DND-41 (cell line): Measurements from ENCODE around the gene NUTM1.

ENCODE experiments used
- CTCF ChIP-seq: IDR thresholded peaks from 2 replicates; pipeline ENCODE4 v1.5.1; 2012; ENCODE audit warnings: borderline replicate concordance, low read length, moderate library complexity, mild to moderate bottlenecking; ENCODE audit not compliant: poor library complexity, severe bottlenecking; ENCODE audit errors: extremely low read depth
- EZH2 ChIP-seq: IDR thresholded peaks from 3 replicates; pipeline ENCODE4 v1.6.1; 2012; ENCODE audit warnings: borderline replicate concordance, low read depth, mild to moderate bottlenecking, moderate library complexity, low read length, inconsistent platforms; ENCODE audit not compliant: severe bottlenecking

- TF ChIP-seq EZH2 = no peak
- TF ChIP-seq CTCF = no peak
Observed at GRCh38 chr15:34297059-34297458, 46.1 kb upstream of the NUTM1 start.
